Activated naive CD4-positive, alpha-beta T cell treated with anti-CD3 and anti-CD28 coated beads for 36 hours (primary cell): Measurements from ENCODE around the gene SRPK1. TPM values are rescaled to one million over a fixed set of nuclear protein-coding genes. Genes with fewer than 3 reads are reported as not detected.

Experiments used
- CTCF ChIA-PET: fragments of 350-600 bp; sonication (Branson Sonifier 250); formaldehyde crosslinking; loops from one replicate; lab custom pipeline; 2021; ENCODE audit warnings: antibody characterized with exemption; lab: Charles Lee
- DNase-seq: peaks from one replicate; pipeline ENCODE4 v3.0.0-alpha.2; 2020
- H3K27ac Mint-ChIP-seq: one replicate; pipeline ENCODE4 v1.8.0; 2021; ENCODE audit warnings: mild to moderate bottlenecking, mixed read lengths
- H3K27me3 Mint-ChIP-seq: one replicate; pipeline ENCODE4 v1.8.0; 2021; ENCODE audit warnings: low read depth, mixed read lengths
- H3K36me3 Mint-ChIP-seq: one replicate; pipeline ENCODE4 v1.8.0; 2021; ENCODE audit warnings: low read depth, mixed read lengths
- H3K4me1 Mint-ChIP-seq: one replicate; pipeline ENCODE4 v1.8.0; 2021; ENCODE audit warnings: low read depth, mixed read lengths
- H3K4me3 Mint-ChIP-seq: one replicate; pipeline ENCODE4 v1.8.0; 2021; ENCODE audit warnings: mild to moderate bottlenecking, moderate library complexity, mixed read lengths
- H3K9me3 Mint-ChIP-seq: one replicate; pipeline ENCODE4 v1.8.0; 2021; ENCODE audit warnings: mixed read lengths
- intact Hi-C: fragments of 100-400 bp; cut with micrococcal nuclease; formaldehyde crosslinking; loops from one replicate; pipeline ENCODE4 v1.15.1; 2023
- total RNA-seq, 2 experiments: library from RNA; stranded (reverse); gene quantifications; one replicate each; pipeline ENCODE4 v1.2.3, GENCODE V29; 2021

Gene SRPK1
- total RNA-seq, 2 experiments from 2014 or later, result 126 to 127 TPM

DNA sequence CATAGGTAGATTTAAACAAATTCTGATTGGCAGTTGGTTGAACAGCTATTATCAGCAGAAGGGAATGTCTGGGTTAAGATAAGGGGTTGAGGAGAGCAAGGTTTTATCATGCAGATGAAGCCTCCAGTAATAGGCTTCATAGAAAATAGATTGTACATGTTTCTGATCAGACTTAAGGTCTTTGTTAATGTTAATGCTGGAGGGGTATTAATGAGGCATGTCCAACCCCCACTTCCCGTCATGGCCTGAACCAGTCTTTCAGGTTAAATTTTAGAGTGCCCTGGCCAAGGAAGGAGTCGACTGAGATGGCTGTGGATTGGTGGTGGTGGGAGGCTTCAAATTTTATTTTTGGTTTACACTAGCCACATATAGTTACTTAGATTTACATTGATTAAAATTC is 136.7 kb downstream of the SRPK1 start:
- H3K9me3 Mint-ChIP-seq, result no peaks in the 10 kb centered on the region
- CTCF ChIA-PET, result no interaction called here
- no peaks in the 10 kb centered on the region for H3K4me1 Mint-ChIP-seq
- no peak overlapping the region for H3K4me3 Mint-ChIP-seq
- H3K27me3 Mint-ChIP-seq, result peaks cover 27% of the 10 kb centered on the region
- H3K36me3 Mint-ChIP-seq, result no peaks in the 10 kb centered on the region
- no peak overlapping the region for H3K27ac Mint-ChIP-seq
- no peak for DNase-seq
- intact Hi-C loops, result no loop called here

Other genes with a start within 250 kb of the SRPK1 start
- 100 to 1,000 TPM; 202 to 208 TPM for gene FKBP5, start 232.2 kb downstream of the SRPK1 start, total RNA-seq
- gene ARMC12, start 184.1 kb downstream of the SRPK1 start, total RNA-seq, result 1 to 10 TPM; 3.1 to 3.9 TPM
- not detected for gene CLPSL2, start 144.5 kb downstream of the SRPK1 start, total RNA-seq
- not detected for gene CLPSL1, start 140.1 kb downstream of the SRPK1 start, total RNA-seq
- gene CLPS, start 123.8 kb downstream of the SRPK1 start, total RNA-seq, result not detected
- not detected for gene LHFPL5, start 115.7 kb downstream of the SRPK1 start, total RNA-seq
- gene SLC26A8, start 103.5 kb upstream of the SRPK1 start, total RNA-seq, result not detected
- 10 to 100 TPM; 39.9 to 40.3 TPM for gene MAPK14, start 106.7 kb upstream of the SRPK1 start, total RNA-seq
- 10 to 100 TPM; 49.8 to 51.4 TPM for gene MAPK13, start 209.4 kb upstream of the SRPK1 start, total RNA-seq